ENCODE measurements around the gene ZNF469. TPM values are rescaled to one million over a fixed set of nuclear protein-coding genes. Genes with fewer than 3 reads are reported as not detected.

The ZNF469 gene
- total and polyA plus RNA-seq, 9 of the 15 experiments (the other 6 are each of a cell fraction or from before 2014, with no cell fraction given), result 0.01 to 0.04 TPM; not detected in 7

- TF ChIP-seq TSHZ1 (CRISPR knock-in tag; IDR thresholded peaks at IDR 0.05) (no peak), HDGF (IDR thresholded peaks at IDR 0.05) (0 out of 2 replicates have a peak, but pooled peaks have one; percentile 19), FOXJ2 (tag; IDR thresholded peaks at IDR 0.05) (no peak)
Measured at GRCh38 chr16:88349153-88349902, 33.4 kb upstream of the ZNF469 start (continued).

GRCh38 chr16:88349903-88350900 is 32.6 kb upstream of the ZNF469 start:
- no peak overlapping the region for H3K27ac ChIP-seq (ENCODE audit: extremely low read depth, low read depth, low read length)
- no peak for ATAC-seq
- in situ Hi-C loops (cut with MboI) (no loop called here), intact Hi-C loops (cut with micrococcal nuclease) (no loop called here)
- peak overlapping the region in 1 of 2 experiments; percentile 52; a peak in 2 of 4 replicates for H3K9ac ChIP-seq (ENCODE audit: insufficient read depth in 1 of 2, low read depth in 2 of 2, low read length in 2 of 2)
- 49% methylated on average over 27 of the region's 32 CpGs for WGBS (ENCODE audit: insufficient coverage, low coverage, missing lambda C conversion rate)
- no peak overlapping the region for H2AFZ ChIP-seq (ENCODE audit: low read depth, low read length)
- H3K4me3 ChIP-seq, result no peak overlapping the region
- H3K4me2 ChIP-seq (ENCODE audit: insufficient read depth, low read length), result no peak overlapping the region
- H4K20me1 ChIP-seq (replicated peaks; ENCODE audit: control insufficient read depth, insufficient read depth, low read length), result peaks cover 6% of the 10 kb centered on the region; the same call in 1 of the 2 replicates
- no peak for DNase-seq (ENCODE audit: extremely low read depth in 1 of 4, low spot score in 3 of 4)
- H3K79me2 ChIP-seq (ENCODE audit: control insufficient read depth, insufficient read depth, low read length), result no peaks in the 10 kb centered on the region
- no TSS peak for BruUV-seq (replicated peaks)
- ChIA-PET CTCF (ENCODE audit: low intra/inter-chr PET ratio) (no interaction called here), POLR2A (no interaction called here)
- no peaks in the 10 kb centered on the region for H3K9me3 ChIP-seq (replicated peaks; ENCODE audit: control insufficient read depth, insufficient read depth, low read depth, low read length)
- no peak for TF ChIP-seq UBTF (IDR thresholded peaks at IDR 0.05; ENCODE audit: borderline replicate concordance in 1 of 2, low read depth in 2 of 2, low read length in 2 of 2)
- no peak for TF ChIP-seq FOXA3 (CRISPR knock-in tag; conservative IDR thresholded peaks at IDR 0.05 in 1 of 2, IDR thresholded peaks at IDR 0.05 in 1 of 2)
- TF ChIP-seq ZFPM2 (CRISPR knock-in tag; IDR thresholded peaks at IDR 0.05), result no peak
- no peak for FAIRE-seq
- H3K36me3 ChIP-seq (ENCODE audit: control insufficient read depth, insufficient read depth, low read length), result no peaks in the 10 kb centered on the region
- peaks cover 3 to 18% of the 10 kb centered on the region in 2 experiments; a peak in 3 of 5 replicates for H3K27me3 ChIP-seq (ENCODE audit: control insufficient read depth in 2 of 2, insufficient read depth in 2 of 2, low read length in 2 of 2)
- no peaks in the 10 kb centered on the region for H3K9me1 ChIP-seq (ENCODE audit: control insufficient read depth, insufficient read depth, low read length)
- H3K4me1 ChIP-seq (replicated peaks in 1 of 2; ENCODE audit: control insufficient read depth in 2 of 2, insufficient read depth in 2 of 2, low read length in 2 of 2), result peaks cover 0 to 63% of the 10 kb centered on the region in 2 experiments; a peak in 2 of 5 replicates

Data from K562 (cell line).